ENCODE results near the gene PDE5A. TPM values are rescaled to one million over a fixed set of nuclear protein-coding genes. Genes with fewer than 3 reads are reported as not detected.

The PDE5A gene
- total RNA-seq, 4 donors from 2014 or later, result 6.1 to 27.1 (median 11.3) TPM

DNA sequence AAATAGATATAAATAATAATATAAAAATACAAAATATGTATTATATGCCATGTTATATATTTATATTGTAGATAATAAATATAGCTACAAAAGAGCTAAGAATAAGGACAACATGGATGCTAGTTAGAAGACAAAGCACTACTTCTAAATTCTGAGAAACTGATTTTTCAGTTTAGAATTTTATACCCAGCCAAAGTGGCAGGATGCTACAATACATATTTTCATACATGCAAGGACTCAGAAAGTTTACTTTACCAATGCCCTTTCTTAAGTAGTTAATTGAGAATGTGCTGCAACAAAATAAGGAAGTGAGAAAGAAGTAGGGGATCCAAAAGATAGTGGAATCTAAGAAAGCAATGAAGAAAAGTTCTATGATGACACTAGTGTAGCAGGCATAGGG lies 64.5 kb downstream of the PDE5A start:
- no peak for ATAC-seq (ENCODE audit: low FRiP score)
- TF ChIP-seq, protein P1, sequence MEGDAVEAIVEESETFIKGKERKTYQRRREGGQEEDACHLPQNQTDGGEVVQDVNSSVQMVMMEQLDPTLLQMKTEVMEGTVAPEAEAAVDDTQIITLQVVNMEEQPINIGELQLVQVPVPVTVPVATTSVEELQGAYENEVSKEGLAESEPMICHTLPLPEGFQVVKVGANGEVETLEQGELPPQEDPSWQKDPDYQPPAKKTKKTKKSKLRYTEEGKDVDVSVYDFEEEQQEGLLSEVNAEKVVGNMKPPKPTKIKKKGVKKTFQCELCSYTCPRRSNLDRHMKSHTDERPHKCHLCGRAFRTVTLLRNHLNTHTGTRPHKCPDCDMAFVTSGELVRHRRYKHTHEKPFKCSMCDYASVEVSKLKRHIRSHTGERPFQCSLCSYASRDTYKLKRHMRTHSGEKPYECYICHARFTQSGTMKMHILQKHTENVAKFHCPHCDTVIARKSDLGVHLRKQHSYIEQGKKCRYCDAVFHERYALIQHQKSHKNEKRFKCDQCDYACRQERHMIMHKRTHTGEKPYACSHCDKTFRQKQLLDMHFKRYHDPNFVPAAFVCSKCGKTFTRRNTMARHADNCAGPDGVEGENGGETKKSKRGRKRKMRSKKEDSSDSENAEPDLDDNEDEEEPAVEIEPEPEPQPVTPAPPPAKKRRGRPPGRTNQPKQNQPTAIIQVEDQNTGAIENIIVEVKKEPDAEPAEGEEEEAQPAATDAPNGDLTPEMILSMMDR (IDR thresholded peaks at IDR 0.05), result no peak
- DNase-seq (ENCODE audit: low spot score), result no peak

- no peak for ATAC-seq (ENCODE audit: low FRiP score)
- TF ChIP-seq, protein P1 (IDR thresholded peaks at IDR 0.05), result no peak
- DNase-seq (ENCODE audit: low spot score), result no peak
These were observed 69.5 kb downstream of the PDE5A start for GRCh38 chr4:119559044-119559647.

GRCh38 chr4:119550857-119551532 lies 77.6 kb downstream of the PDE5A start:
- ATAC-seq (ENCODE audit: low FRiP score), result no peak
- DNase-seq (ENCODE audit: low spot score), result no peak
- TF ChIP-seq, protein P1 (IDR thresholded peaks at IDR 0.05), result no peak

DNA sequence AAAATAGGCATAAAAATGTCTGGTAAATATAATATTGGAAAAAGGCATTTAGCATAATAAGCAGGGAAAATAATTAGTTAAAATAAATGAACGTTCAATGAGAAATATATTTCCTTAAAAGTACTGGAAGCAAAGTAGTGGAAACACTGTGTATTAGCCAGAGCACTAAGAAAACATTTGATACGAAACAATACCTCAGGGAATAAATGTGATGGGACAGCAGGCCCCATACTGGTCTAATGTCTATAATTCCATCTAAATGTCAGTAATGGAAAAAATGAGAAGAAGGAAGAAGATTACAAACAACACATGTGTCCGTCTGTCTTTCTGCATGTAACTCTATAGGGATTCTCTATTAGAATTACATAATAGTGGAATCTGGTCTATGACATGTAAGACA lies 79.0 kb downstream of the PDE5A start:
- ATAC-seq (ENCODE audit: low FRiP score) (no peak), DNase-seq (ENCODE audit: low spot score) (no peak)
- TF ChIP-seq, protein P1 (IDR thresholded peaks at IDR 0.05), result no peak

- TF ChIP-seq, protein P1 (IDR thresholded peaks at IDR 0.05), result no peak
- no peak for DNase-seq (ENCODE audit: low spot score)
- no peak for ATAC-seq (ENCODE audit: low FRiP score)
These were observed 84.8 kb downstream of the PDE5A start for GRCh38 chr4:119543779-119544178.

GRCh38 chr4:119543187-119543586 lies 85.4 kb downstream of the PDE5A start:
- ATAC-seq (ENCODE audit: low FRiP score) (no peak), DNase-seq (ENCODE audit: low spot score) (no peak)
- TF ChIP-seq, protein P1 (IDR thresholded peaks at IDR 0.05), result no peak

DNA sequence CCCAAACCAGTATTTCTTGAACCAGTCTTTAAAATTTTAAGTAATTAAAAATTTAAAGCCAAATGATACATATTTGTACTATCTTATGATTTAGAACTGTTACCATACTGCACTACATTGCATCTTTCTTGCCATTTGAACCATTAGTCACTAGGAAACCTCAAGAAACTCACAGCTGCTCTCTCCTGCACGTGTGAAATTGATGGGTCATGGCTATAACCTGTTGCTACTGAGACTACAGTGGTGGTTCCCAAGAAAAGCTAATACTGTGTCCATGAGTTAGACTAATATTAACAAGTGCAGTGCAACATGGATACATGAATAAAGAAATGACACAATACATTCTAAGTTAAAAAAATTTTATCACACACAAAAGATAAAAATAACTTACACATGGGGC lies 88.4 kb downstream of the PDE5A start:
- DNase-seq (ENCODE audit: low spot score) (no peak), ATAC-seq (ENCODE audit: low FRiP score) (no peak)
- TF ChIP-seq, protein P1 (IDR thresholded peaks at IDR 0.05), result no peak

Measured in omental fat pad (tissue), 4 donors.